Measurements from ENCODE around the gene MGAT4A. TPM values are rescaled to one million over a fixed set of nuclear protein-coding genes. Genes with fewer than 3 reads are reported as not detected.
A peak's percentile ranks its signal among the peaks of the same experiment; 100 is the strongest.

The MGAT4A gene
- total and polyA plus RNA-seq, 2 donors (not counting 1 experiment from before 2014, with no cell fraction given), result 16.5 to 32.7 TPM

DNA sequence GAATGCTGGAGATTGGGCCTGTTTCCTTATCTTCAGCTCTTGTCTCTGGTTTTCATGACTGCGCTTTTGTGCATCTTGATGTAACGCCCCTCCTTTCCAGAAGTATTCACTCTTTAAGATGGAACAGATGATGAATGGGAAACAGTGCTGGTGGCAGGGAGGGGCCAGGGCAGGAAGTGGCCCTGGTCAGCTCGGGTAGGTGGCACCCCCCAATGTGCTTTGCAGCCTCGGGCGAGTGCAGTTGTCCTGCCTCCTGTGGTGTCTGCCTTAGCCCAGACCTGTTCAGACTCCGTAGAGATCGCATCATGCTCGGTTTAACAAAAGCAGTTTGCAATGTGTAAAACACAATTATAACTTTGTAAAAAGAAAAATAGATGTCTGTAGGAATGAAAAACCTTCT is 17.0 kb upstream of the MGAT4A start:
- peak overlapping the region; percentile 46 for H3K27ac Mint-ChIP-seq
- Histone ChIP-seq H3K9me3 (ENCODE audit: control extremely low read depth in 1 of 3, control insufficient read depth in 2 of 3, insufficient read depth in 1 of 3, low read length in 2 of 3) (peaks cover 0 to 8% (median 0%) of the 10 kb centered on the region in 3 donors), H3K27me3 (replicated peaks in 1 of 4; ENCODE audit: control extremely low read depth in 1 of 4, control insufficient read depth in 3 of 4, insufficient read depth in 4 of 4, low read length in 3 of 4) (no peaks in the 10 kb centered on the region), H3K4me3 (ENCODE audit: control extremely low read depth in 1 of 5, extremely low read depth in 1 of 5, insufficient read depth in 1 of 5, low read depth in 2 of 5, low read length in 4 of 5) (no peak overlapping the region), H4K20me1 (ENCODE audit: control insufficient read depth, insufficient read depth, low read length, poor library complexity, severe bottlenecking) (no peaks in the 10 kb centered on the region), H3K4me2 (replicated peaks; ENCODE audit: low read depth, low read length, poor library complexity, severe bottlenecking) (peak overlapping the region; percentile 43), H3K9ac (ENCODE audit: low read length) (no peak overlapping the region), H2AFZ (ENCODE audit: insufficient read depth, low read depth, low read length, poor library complexity, severe bottlenecking) (peak overlapping the region; percentile 27), H3K79me2 (ENCODE audit: control insufficient read depth, insufficient read depth, low read length) (no peaks in the 10 kb centered on the region), H3K4me1 (ENCODE audit: control insufficient read depth in 2 of 2, insufficient read depth in 2 of 2, low read length in 2 of 2) (peaks cover 17 to 19% of the 10 kb centered on the region in 2 donors), H3K36me3 (replicated peaks in 1 of 2; ENCODE audit: control extremely low read depth in 1 of 2, control insufficient read depth in 1 of 2, extremely low read depth in 1 of 2, insufficient read depth in 2 of 2, low read length in 1 of 2) (no peaks in the 10 kb centered on the region), H3K27ac (ENCODE audit: low read length in 2 of 2) (no peak overlapping the region)
- no peaks in the 10 kb centered on the region for H3K9me3 Mint-ChIP-seq (ENCODE audit: insufficient read depth)
- no peak for ATAC-seq (ENCODE audit: low read depth)
- H3K4me3 Mint-ChIP-seq, result peak overlapping the region; percentile 23
- no peak for DNase-seq
- H3K27me3 Mint-ChIP-seq, result peaks cover under 1% of the 10 kb centered on the region
- 59% methylated on average over 3 of the region's 8 CpGs for WGBS (ENCODE audit: insufficient coverage)
- TF ChIP-seq, protein P1, sequence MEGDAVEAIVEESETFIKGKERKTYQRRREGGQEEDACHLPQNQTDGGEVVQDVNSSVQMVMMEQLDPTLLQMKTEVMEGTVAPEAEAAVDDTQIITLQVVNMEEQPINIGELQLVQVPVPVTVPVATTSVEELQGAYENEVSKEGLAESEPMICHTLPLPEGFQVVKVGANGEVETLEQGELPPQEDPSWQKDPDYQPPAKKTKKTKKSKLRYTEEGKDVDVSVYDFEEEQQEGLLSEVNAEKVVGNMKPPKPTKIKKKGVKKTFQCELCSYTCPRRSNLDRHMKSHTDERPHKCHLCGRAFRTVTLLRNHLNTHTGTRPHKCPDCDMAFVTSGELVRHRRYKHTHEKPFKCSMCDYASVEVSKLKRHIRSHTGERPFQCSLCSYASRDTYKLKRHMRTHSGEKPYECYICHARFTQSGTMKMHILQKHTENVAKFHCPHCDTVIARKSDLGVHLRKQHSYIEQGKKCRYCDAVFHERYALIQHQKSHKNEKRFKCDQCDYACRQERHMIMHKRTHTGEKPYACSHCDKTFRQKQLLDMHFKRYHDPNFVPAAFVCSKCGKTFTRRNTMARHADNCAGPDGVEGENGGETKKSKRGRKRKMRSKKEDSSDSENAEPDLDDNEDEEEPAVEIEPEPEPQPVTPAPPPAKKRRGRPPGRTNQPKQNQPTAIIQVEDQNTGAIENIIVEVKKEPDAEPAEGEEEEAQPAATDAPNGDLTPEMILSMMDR (IDR thresholded peaks at IDR 0.05), result no peak
- no peak for TF ChIP-seq EZH2 (IDR thresholded peaks at IDR 0.05; ENCODE audit: borderline replicate concordance, insufficient read depth, low read depth, low read length, poor library complexity, severe bottlenecking)
- peaks cover 21% of the 10 kb centered on the region for H3K4me1 Mint-ChIP-seq
- POLR2A ChIA-PET, result interaction anchor here (1.7 kb wide), 1 partner anchor 17 kb away, joined by 4 read pairs; no protein-coding TSS in a partner anchor
- CTCF ChIA-PET, result interaction anchor here (0.9 to 1.4 kb wide), 4 partner anchors 18 to 99 kb away, joined by 3 to 4 read pairs (median 4); no protein-coding TSS in a partner anchor
- intact Hi-C loops (cut with micrococcal nuclease), result no loop called here

DNA sequence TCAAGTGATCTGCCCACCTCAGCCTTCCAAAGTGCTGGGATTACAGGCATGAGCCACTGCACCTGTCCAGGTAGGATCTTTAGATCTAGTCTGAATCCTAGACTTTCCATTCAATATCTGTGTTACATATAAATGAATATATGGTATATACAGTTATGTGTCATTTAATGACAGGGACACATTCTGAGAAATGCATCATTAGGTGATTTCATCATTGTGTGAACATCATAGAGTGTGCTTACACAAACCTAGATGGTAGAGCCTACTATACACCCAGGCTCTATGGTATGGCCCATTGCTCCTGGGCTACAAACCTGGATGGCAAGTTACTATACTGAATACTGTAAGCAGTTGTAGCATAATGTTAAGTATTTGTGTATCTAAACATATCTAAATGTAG is 15.5 kb upstream of the MGAT4A start:
- H3K4me3 Mint-ChIP-seq, result no peak overlapping the region
- no peak overlapping the region for H3K27ac ChIP-seq (ENCODE audit: low read length in 2 of 2)
- H3K79me2 ChIP-seq (ENCODE audit: control insufficient read depth, insufficient read depth, low read length), result no peaks in the 10 kb centered on the region
- intact Hi-C loops (cut with micrococcal nuclease), result no loop called here
- ChIA-PET CTCF (no interaction called here), POLR2A (no interaction called here)
- H3K4me2 ChIP-seq (replicated peaks; ENCODE audit: low read depth, low read length, poor library complexity, severe bottlenecking), result no peak overlapping the region
- no peak overlapping the region for H3K27ac Mint-ChIP-seq
- ATAC-seq (ENCODE audit: low read depth) (no peak), DNase-seq (no peak)
- H4K20me1 ChIP-seq (ENCODE audit: control insufficient read depth, insufficient read depth, low read length, poor library complexity, severe bottlenecking), result no peaks in the 10 kb centered on the region
- no peaks in the 10 kb centered on the region for H3K9me3 Mint-ChIP-seq (ENCODE audit: insufficient read depth)
- peaks cover 17 to 19% of the 10 kb centered on the region in 2 donors for H3K4me1 ChIP-seq (ENCODE audit: control insufficient read depth in 2 of 2, insufficient read depth in 2 of 2, low read length in 2 of 2)
- H3K9ac ChIP-seq (ENCODE audit: low read length), result no peak overlapping the region
- TF ChIP-seq, protein P1 (IDR thresholded peaks at IDR 0.05), result no peak
- TF ChIP-seq EZH2 (IDR thresholded peaks at IDR 0.05; ENCODE audit: borderline replicate concordance, insufficient read depth, low read depth, low read length, poor library complexity, severe bottlenecking), result no peak
- peaks cover 5% of the 10 kb centered on the region for H3K27me3 Mint-ChIP-seq
- no peak overlapping the region for H2AFZ ChIP-seq (ENCODE audit: insufficient read depth, low read depth, low read length, poor library complexity, severe bottlenecking)
- peaks cover 23% of the 10 kb centered on the region for H3K4me1 Mint-ChIP-seq
- H3K36me3 ChIP-seq (replicated peaks in 1 of 2; ENCODE audit: control extremely low read depth in 1 of 2, control insufficient read depth in 1 of 2, extremely low read depth in 1 of 2, insufficient read depth in 2 of 2, low read length in 1 of 2), result no peaks in the 10 kb centered on the region
- H3K9me3 ChIP-seq (ENCODE audit: control extremely low read depth in 1 of 3, control insufficient read depth in 2 of 3, insufficient read depth in 1 of 3, low read length in 2 of 3), result peaks cover 0 to 8% (median 0%) of the 10 kb centered on the region in 3 donors
- H3K4me3 ChIP-seq (ENCODE audit: control extremely low read depth in 1 of 5, extremely low read depth in 1 of 5, insufficient read depth in 1 of 5, low read depth in 2 of 5, low read length in 4 of 5), result no peak overlapping the region
- H3K27me3 ChIP-seq (replicated peaks in 1 of 4; ENCODE audit: control extremely low read depth in 1 of 4, control insufficient read depth in 3 of 4, insufficient read depth in 4 of 4, low read length in 3 of 4), result peaks cover 0 to 2% (median 0%) of the 10 kb centered on the region in 4 experiments
